Right forelimb (tissue), 1 donor: Measurements from ENCODE around the gene MBOAT7.

ENCODE experiments used
- DNase-seq: peaks from one replicate; pipeline ENCODE4 v3.0.0-alpha.2; 2018

MBOAT7 gene

GRCh38 chr19:54137699-54138488 is 51.5 kb downstream of the MBOAT7 start, which contains the start of gene CNOT3:
Gene CNOT3 (plus strand): TSS chr19:54137762. CDS start chr19:54142979, 5,217 bp downstream.
- no peak for DNase-seq

GRCh38 chr19:54136864-54137698 is 52.3 kb downstream of the MBOAT7 start:
- DNase-seq, result peak; percentile 99

GRCh38 chr19:54136086-54136863 is 53.1 kb downstream of the MBOAT7 start:
- DNase-seq, result no peak

GRCh38 chr19:54133957-54134590 is 55.3 kb downstream of the MBOAT7 start:
- DNase-seq, result no peak

- peak; percentile 72 for DNase-seq
Observed at GRCh38 chr19:54133312-54133956, 55.9 kb downstream of the MBOAT7 start.

GRCh38 chr19:54129617-54129996 is 59.8 kb downstream of the MBOAT7 start:
- no peak for DNase-seq

GRCh38 chr19:54128796-54129616 is 60.4 kb downstream of the MBOAT7 start:
- no peak for DNase-seq

GRCh38 chr19:54128441-54128725 is 61.0 kb downstream of the MBOAT7 start:
- DNase-seq, result no peak

- DNase-seq, result no peak
Observed at GRCh38 chr19:54127688-54128440, 61.5 kb downstream of the MBOAT7 start.

- DNase-seq, result no peak
Observed at GRCh38 chr19:54125713-54126112, 63.7 kb downstream of the MBOAT7 start.

- DNase-seq, result no peak
Observed at GRCh38 chr19:54124393-54124792, 65.0 kb downstream of the MBOAT7 start.

GRCh38 chr19:54123682-54124081 is 65.7 kb downstream of the MBOAT7 start:
- no peak for DNase-seq
